ENCODE results near the gene BAG5.

GRCh38 chr14:103527408-103528145 lies 34.9 kb downstream of the BAG5 start:
- TF ChIP-seq TAF1 (IDR thresholded peaks at IDR 0.05; ENCODE audit: borderline replicate concordance, low read depth, low read length) (no peak), POLR2A (IDR thresholded peaks at IDR 0.05; ENCODE audit: low read depth, low read length) (no peak), POLR2AphosphoS5 (IDR thresholded peaks at IDR 0.05; ENCODE audit: low read depth, low read length) (no peak)
